WTC11 (cell line): ENCODE data around the gene CGNL1. TPM values are rescaled to one million over a fixed set of nuclear protein-coding genes. Genes with fewer than 3 reads are reported as not detected.

Experiments
- ATAC-seq: fragments of 200-7000 bp; cut with Tn5 transposase; 2 replicates; pipeline ENCODE4 v1.10.0; 2021; ENCODE audit warnings: mild to moderate bottlenecking, moderate library complexity
- CTCF ChIA-PET: fragments of 300-600 bp; sonication (Branson Sonifier 250); formaldehyde crosslinking; loops from one replicate; lab custom pipeline; 2021; ENCODE audit warnings: antibody characterized with exemption; lab: Charles Lee
- POLR2A ChIA-PET: fragments of 350-600 bp; sonication (Branson Sonifier 250); formaldehyde crosslinking; loops from one replicate; lab custom pipeline; 2021; ENCODE audit warnings: antibody characterized with exemption; lab: Charles Lee
- DNase-seq: peaks from one replicate; pipeline ENCODE4 v3.0.0; 2021; ENCODE audit warnings: low spot score
- H3K27ac Mint-ChIP-seq: 2 replicates; pipeline ENCODE4 v1.8.0; 2021; ENCODE audit warnings: mixed read lengths
- H3K27me3 Mint-ChIP-seq: 2 replicates; pipeline ENCODE4 v1.8.0; 2021; ENCODE audit warnings: low read depth, mild to moderate bottlenecking, moderate library complexity, mixed read lengths
- H3K36me3 Mint-ChIP-seq: 2 replicates; pipeline ENCODE4 v1.8.0; 2021; ENCODE audit warnings: mixed read lengths
- H3K4me1 Mint-ChIP-seq: 2 replicates; pipeline ENCODE4 v1.8.0; 2022; ENCODE audit warnings: mixed read lengths
- H3K4me3 Mint-ChIP-seq: 2 replicates; pipeline ENCODE4 v1.8.0; 2021; ENCODE audit warnings: mild to moderate bottlenecking, moderate library complexity, mixed read lengths
- H3K9me3 Mint-ChIP-seq: 2 replicates; pipeline ENCODE4 v1.8.0; 2021; ENCODE audit warnings: mixed read lengths
- AFF4 ChIP-seq: sonication (generic); formaldehyde crosslinking; IDR thresholded peaks from 2 replicates; pipeline ENCODE4 v1.8.1; 2023; ENCODE audit warnings: mild to moderate bottlenecking, missing genetic modification reagents, borderline replicate concordance
- CREB1 ChIP-seq: sonication (generic); formaldehyde crosslinking; IDR thresholded peaks from 2 replicates; pipeline ENCODE4 v1.8.0; 2023; ENCODE audit warnings: mild to moderate bottlenecking, missing genetic modification reagents
- ESRRA ChIP-seq: sonication (generic); formaldehyde crosslinking; IDR thresholded peaks from 2 replicates; pipeline ENCODE4 v1.8.1; 2022; ENCODE audit warnings: mild to moderate bottlenecking, missing genetic modification reagents, borderline replicate concordance
- ETV6 ChIP-seq: sonication (generic); formaldehyde crosslinking; IDR thresholded peaks from 2 replicates; pipeline ENCODE4 v1.8.1; 2022; ENCODE audit warnings: mild to moderate bottlenecking, missing genetic modification reagents
- IRF2 ChIP-seq: sonication (generic); formaldehyde crosslinking; IDR thresholded peaks from 2 replicates; pipeline ENCODE4 v1.8.0; 2022; ENCODE audit warnings: low read depth, missing genetic modification reagents, borderline replicate concordance
- JUN ChIP-seq: sonication (generic); formaldehyde crosslinking; IDR thresholded peaks from 2 replicates; pipeline ENCODE4 v1.8.0; 2023; ENCODE audit warnings: mild to moderate bottlenecking, missing genetic modification reagents
- NFATC4 ChIP-seq: fragments of 250-450 bp; sonication (Bioruptor Pico); IDR thresholded peaks from 2 replicates; pipeline ENCODE4 v1.9.0; 2021; ENCODE audit warnings: mild to moderate bottlenecking
- NFE2L1 ChIP-seq: sonication (generic); formaldehyde crosslinking; IDR thresholded peaks from 2 replicates; pipeline ENCODE4 v1.8.1; 2023; ENCODE audit warnings: missing genetic modification reagents
- NR2C2 ChIP-seq: sonication (generic); formaldehyde crosslinking; IDR thresholded peaks from 2 replicates; pipeline ENCODE4 v1.8.0; 2022; ENCODE audit warnings: mild to moderate bottlenecking, missing genetic modification reagents
- RORB ChIP-seq: fragments of 250-450 bp; sonication (Bioruptor Pico); IDR thresholded peaks from 2 replicates; pipeline ENCODE4 v1.9.0; 2021; ENCODE audit warnings: mild to moderate bottlenecking
- SP1 ChIP-seq: sonication (generic); formaldehyde crosslinking; conservative IDR thresholded peaks from 2 replicates; pipeline ENCODE4 v1.8.1; 2022; ENCODE audit warnings: missing genetic modification reagents
- TEAD4 ChIP-seq: sonication (generic); formaldehyde crosslinking; IDR thresholded peaks from 2 replicates; pipeline ENCODE4 v1.8.0; 2022; ENCODE audit warnings: mild to moderate bottlenecking, missing genetic modification reagents
- USF2 ChIP-seq: sonication (generic); formaldehyde crosslinking; IDR thresholded peaks from 2 replicates; pipeline ENCODE4 v1.8.1; 2023; ENCODE audit warnings: mild to moderate bottlenecking, missing genetic modification reagents, moderate library complexity
- ZNF219 ChIP-seq: sonication (generic); formaldehyde crosslinking; IDR thresholded peaks from 2 replicates; pipeline ENCODE4 v1.8.0; 2023; ENCODE audit warnings: missing genetic modification reagents, mild to moderate bottlenecking, borderline replicate concordance
- ZNF532 ChIP-seq: fragments of 250-450 bp; sonication (Bioruptor Pico); IDR thresholded peaks from 2 replicates; pipeline ENCODE4 v1.9.0; 2021; ENCODE audit warnings: mild to moderate bottlenecking, borderline replicate concordance
- total RNA-seq: library from RNA; stranded (reverse); gene quantifications from 3 replicates; pipeline ENCODE4 v1.2.3, GENCODE V29; 2021
- TF ChIP-seq, protein P1 (sequence below): sonication (generic); formaldehyde crosslinking; IDR thresholded peaks from 2 replicates; pipeline ENCODE4 v1.8.0; 2022; ENCODE audit warnings: mild to moderate bottlenecking, missing genetic modification reagents
- TF ChIP-seq, protein P2 (sequence below): sonication (generic); formaldehyde crosslinking; IDR thresholded peaks from 2 replicates; pipeline ENCODE4 v1.8.1; 2022; ENCODE audit warnings: mild to moderate bottlenecking, moderate library complexity, missing genetic modification reagents
- TF ChIP-seq, protein P3 (sequence below): sonication (generic); formaldehyde crosslinking; IDR thresholded peaks from 2 replicates; pipeline ENCODE4 v1.8.1; 2023; ENCODE audit warnings: mild to moderate bottlenecking, missing genetic modification reagents, moderate library complexity
- TF ChIP-seq, protein P4 (sequence below): sonication (generic); formaldehyde crosslinking; IDR thresholded peaks from 2 replicates; pipeline ENCODE4 v1.8.0; 2022; ENCODE audit warnings: mild to moderate bottlenecking, missing genetic modification reagents

CGNL1 gene
- total RNA-seq, 1 experiment from 2014 or later = 57.3 TPM

DNA sequence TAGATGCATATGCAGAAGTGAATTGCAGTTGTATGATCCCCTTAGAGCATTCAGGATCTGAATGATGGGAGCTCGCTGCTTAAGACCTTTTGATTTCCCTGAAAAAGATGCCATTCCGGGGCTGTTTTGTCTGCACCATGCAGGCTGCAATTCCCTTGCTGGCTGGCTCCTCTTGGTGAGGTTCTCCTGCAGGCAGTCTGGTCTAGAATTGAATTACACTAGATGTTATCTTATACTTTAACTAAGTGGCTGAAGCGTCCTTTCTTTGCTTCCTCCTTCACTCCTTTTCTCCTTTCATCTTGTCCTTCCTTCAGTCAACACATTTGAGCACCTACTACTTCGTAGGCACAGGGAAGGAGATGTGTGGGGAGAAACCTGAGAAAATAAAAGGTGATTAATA, 196.8 kb downstream of the CGNL1 start (continued):
- TF ChIP-seq, protein P1, sequence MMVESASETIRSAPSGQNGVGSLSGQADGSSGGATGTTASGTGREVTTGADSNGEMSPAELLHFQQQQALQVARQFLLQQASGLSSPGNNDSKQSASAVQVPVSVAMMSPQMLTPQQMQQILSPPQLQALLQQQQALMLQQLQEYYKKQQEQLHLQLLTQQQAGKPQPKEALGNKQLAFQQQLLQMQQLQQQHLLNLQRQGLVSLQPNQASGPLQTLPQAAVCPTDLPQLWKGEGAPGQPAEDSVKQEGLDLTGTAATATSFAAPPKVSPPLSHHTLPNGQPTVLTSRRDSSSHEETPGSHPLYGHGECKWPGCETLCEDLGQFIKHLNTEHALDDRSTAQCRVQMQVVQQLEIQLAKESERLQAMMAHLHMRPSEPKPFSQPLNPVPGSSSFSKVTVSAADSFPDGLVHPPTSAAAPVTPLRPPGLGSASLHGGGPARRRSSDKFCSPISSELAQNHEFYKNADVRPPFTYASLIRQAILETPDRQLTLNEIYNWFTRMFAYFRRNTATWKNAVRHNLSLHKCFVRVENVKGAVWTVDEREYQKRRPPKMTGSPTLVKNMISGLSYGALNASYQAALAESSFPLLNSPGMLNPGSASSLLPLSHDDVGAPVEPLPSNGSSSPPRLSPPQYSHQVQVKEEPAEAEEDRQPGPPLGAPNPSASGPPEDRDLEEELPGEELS (CRISPR knock-in tag) = no peak
- TF ChIP-seq JUN (CRISPR knock-in tag) (no peak), ZNF532 (CRISPR knock-in tag) (no peak), IRF2 (CRISPR knock-in tag) (no peak), NFE2L1 (CRISPR knock-in tag) (no peak), NFATC4 (no peak), NR2C2 (CRISPR knock-in tag) (no peak), ETV6 (CRISPR knock-in tag) (no peak)

DNA sequence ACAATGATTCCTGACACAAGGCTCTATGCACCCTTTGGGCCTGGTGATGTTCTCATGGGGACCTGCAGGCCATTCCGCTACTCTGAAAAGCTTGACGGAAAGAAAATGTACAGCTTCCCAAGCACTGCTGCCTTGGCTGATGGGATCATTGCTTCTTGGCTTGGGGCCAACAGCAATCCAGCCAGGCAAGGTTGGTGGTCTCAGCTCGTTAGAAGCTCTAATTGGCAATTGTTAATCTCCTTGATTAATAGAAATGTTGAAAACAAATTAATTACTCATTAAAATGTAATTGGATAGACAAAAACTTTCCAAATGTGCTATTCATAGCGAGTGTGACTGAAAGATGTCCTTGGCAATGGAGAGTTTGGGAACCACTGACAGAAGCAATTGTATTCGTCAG, 199.1 kb downstream of the CGNL1 start:
- Mint-ChIP-seq H3K4me3 (no peak overlapping the region), H3K27ac (no peak overlapping the region), H3K9me3 (no peaks in the 10 kb centered on the region), H3K27me3 (peaks cover 3% of the 10 kb centered on the region; the same call in 1 of the 2 replicates), H3K36me3 (no peaks in the 10 kb centered on the region), H3K4me1 (peaks cover 5% of the 10 kb centered on the region)
- POLR2A ChIA-PET = no interaction called here
- DNase-seq = no peak
- CTCF ChIA-PET = interaction anchor here (1.1 kb wide), 1 partner anchor 56 kb away, joined by 3 read pairs; no protein-coding TSS in a partner anchor
- ATAC-seq = no peak
- TF ChIP-seq, protein P2, sequence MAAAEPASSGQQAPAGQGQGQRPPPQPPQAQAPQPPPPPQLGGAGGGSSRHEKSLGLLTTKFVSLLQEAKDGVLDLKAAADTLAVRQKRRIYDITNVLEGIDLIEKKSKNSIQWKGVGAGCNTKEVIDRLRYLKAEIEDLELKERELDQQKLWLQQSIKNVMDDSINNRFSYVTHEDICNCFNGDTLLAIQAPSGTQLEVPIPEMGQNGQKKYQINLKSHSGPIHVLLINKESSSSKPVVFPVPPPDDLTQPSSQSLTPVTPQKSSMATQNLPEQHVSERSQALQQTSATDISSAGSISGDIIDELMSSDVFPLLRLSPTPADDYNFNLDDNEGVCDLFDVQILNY = no peak
- no peak for TF ChIP-seq AFF4
- TF ChIP-seq SP1 (CRISPR knock-in tag) = no peak
- no peak for TF ChIP-seq TEAD4 (CRISPR knock-in tag)
- no peak for TF ChIP-seq ZNF532 (CRISPR knock-in tag)
- TF ChIP-seq, protein P3, sequence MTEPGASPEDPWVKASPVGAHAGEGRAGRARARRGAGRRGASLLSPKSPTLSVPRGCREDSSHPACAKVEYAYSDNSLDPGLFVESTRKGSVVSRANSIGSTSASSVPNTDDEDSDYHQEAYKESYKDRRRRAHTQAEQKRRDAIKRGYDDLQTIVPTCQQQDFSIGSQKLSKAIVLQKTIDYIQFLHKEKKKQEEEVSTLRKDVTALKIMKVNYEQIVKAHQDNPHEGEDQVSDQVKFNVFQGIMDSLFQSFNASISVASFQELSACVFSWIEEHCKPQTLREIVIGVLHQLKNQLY (CRISPR knock-in tag) = no peak
- TF ChIP-seq USF2 (CRISPR knock-in tag) = no peak
- TF ChIP-seq CREB1 = no peak
- no peak for TF ChIP-seq ZNF219 (CRISPR knock-in tag)
- TF ChIP-seq, protein P4, sequence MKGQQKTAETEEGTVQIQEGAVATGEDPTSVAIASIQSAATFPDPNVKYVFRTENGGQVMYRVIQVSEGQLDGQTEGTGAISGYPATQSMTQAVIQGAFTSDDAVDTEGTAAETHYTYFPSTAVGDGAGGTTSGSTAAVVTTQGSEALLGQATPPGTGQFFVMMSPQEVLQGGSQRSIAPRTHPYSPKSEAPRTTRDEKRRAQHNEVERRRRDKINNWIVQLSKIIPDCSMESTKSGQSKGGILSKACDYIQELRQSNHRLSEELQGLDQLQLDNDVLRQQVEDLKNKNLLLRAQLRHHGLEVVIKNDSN = no peak
- no peak for TF ChIP-seq ESRRA (CRISPR knock-in tag)
- no peak for TF ChIP-seq RORB (CRISPR knock-in tag)
